Measurements from ENCODE around the gene PLA2G4C.

The PLA2G4C gene

GRCh38 chr19:48108997-48109782, 1.4 kb downstream of the PLA2G4C start:
- Histone ChIP-seq H3K4me2 (ENCODE audit: low read length) (no peak overlapping the region), H3K36me3 (ENCODE audit: control insufficient read depth, low read length) (no peaks in the 10 kb centered on the region), H3K27ac (ENCODE audit: low read depth, low read length) (no peak overlapping the region), H3K9me2 (replicated peaks; ENCODE audit: control insufficient read depth, low read length) (no peaks in the 10 kb centered on the region), H3K27me3 (ENCODE audit: control insufficient read depth, low read length) (no peaks in the 10 kb centered on the region), H3K4me1 (ENCODE audit: control insufficient read depth, low read length) (peaks cover 22% of the 10 kb centered on the region), H3K9me3 (ENCODE audit: control insufficient read depth, insufficient read depth, low read length) (no peaks in the 10 kb centered on the region), H3F3A (ENCODE audit: control insufficient read depth, insufficient read depth) (0 out of 2 replicates have a peak, but pooled peaks cover 2% of the 10 kb centered on the region), H4K20me1 (ENCODE audit: control insufficient read depth, insufficient read depth, low read depth, low read length) (no peaks in the 10 kb centered on the region), H3K4me3 (ENCODE audit: low read length) (no peak overlapping the region), H3K79me2 (ENCODE audit: control insufficient read depth, low read length) (no peaks in the 10 kb centered on the region)
- TF ChIP-seq EZH2phosphoT487 (IDR thresholded peaks at IDR 0.05; ENCODE audit: borderline replicate concordance, low read length) (no peak), CTCF (IDR thresholded peaks at IDR 0.05; ENCODE audit: low read depth, low read length, poor library complexity, severe bottlenecking) (no peak)

DNA sequence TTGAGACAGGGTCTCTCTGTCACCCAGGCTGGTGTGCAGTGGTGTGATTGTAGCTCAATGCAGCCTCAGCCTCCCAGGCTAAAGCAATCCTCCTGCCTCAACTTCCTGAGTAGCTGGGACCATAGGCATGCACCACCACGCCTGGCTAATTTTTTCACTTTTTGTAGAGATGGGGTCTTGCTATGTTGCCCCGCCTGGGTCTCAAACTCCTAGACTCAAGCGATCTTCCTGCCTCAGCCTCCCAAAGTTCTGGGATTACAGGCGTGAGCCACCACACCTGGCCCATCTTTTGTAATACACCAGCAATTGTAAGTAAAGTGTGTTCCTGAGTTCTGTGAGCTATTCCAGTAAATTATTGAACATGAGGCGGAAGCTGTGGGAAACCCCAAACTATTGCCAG, 6.7 kb downstream of the PLA2G4C start:
- Histone ChIP-seq H3K4me3 (ENCODE audit: low read length) (no peak overlapping the region), H3K36me3 (ENCODE audit: control insufficient read depth, low read length) (no peaks in the 10 kb centered on the region), H3K79me2 (ENCODE audit: control insufficient read depth, low read length) (no peaks in the 10 kb centered on the region), H3K27me3 (ENCODE audit: control insufficient read depth, low read length) (no peaks in the 10 kb centered on the region), H4K20me1 (ENCODE audit: control insufficient read depth, insufficient read depth, low read depth, low read length) (no peaks in the 10 kb centered on the region), H3K27ac (ENCODE audit: low read depth, low read length) (no peak overlapping the region), H3F3A (ENCODE audit: control insufficient read depth, insufficient read depth) (no peaks in the 10 kb centered on the region), H3K9me2 (replicated peaks; ENCODE audit: control insufficient read depth, low read length) (no peaks in the 10 kb centered on the region), H3K4me2 (ENCODE audit: low read length) (no peak overlapping the region), H3K4me1 (ENCODE audit: control insufficient read depth, low read length) (peaks cover 30% of the 10 kb centered on the region), H3K9me3 (ENCODE audit: control insufficient read depth, insufficient read depth, low read length) (no peaks in the 10 kb centered on the region)
- TF ChIP-seq EZH2phosphoT487 (IDR thresholded peaks at IDR 0.05; ENCODE audit: borderline replicate concordance, low read length) (no peak), CTCF (IDR thresholded peaks at IDR 0.05; ENCODE audit: low read depth, low read length, poor library complexity, severe bottlenecking) (no peak)

- TF ChIP-seq CTCF (IDR thresholded peaks at IDR 0.05; ENCODE audit: low read depth, low read length, poor library complexity, severe bottlenecking) (peak; percentile 97), EZH2phosphoT487 (IDR thresholded peaks at IDR 0.05; ENCODE audit: borderline replicate concordance, low read length) (no peak)
- H3F3A ChIP-seq (ENCODE audit: control insufficient read depth, insufficient read depth), result no peaks in the 10 kb centered on the region
- H3K79me2 ChIP-seq (ENCODE audit: control insufficient read depth, low read length), result no peaks in the 10 kb centered on the region
- H3K27ac ChIP-seq (ENCODE audit: low read depth, low read length), result no peak overlapping the region
- no peaks in the 10 kb centered on the region for H4K20me1 ChIP-seq (ENCODE audit: control insufficient read depth, insufficient read depth, low read depth, low read length)
- no peaks in the 10 kb centered on the region for H3K9me3 ChIP-seq (ENCODE audit: control insufficient read depth, insufficient read depth, low read length)
- no peaks in the 10 kb centered on the region for H3K36me3 ChIP-seq (ENCODE audit: control insufficient read depth, low read length)
- H3K4me2 ChIP-seq (ENCODE audit: low read length), result peak overlapping the region; percentile 55
- H3K9me2 ChIP-seq (replicated peaks; ENCODE audit: control insufficient read depth, low read length), result no peaks in the 10 kb centered on the region
- peaks cover 26% of the 10 kb centered on the region for H3K4me1 ChIP-seq (ENCODE audit: control insufficient read depth, low read length)
- H3K27me3 ChIP-seq (ENCODE audit: control insufficient read depth, low read length), result no peaks in the 10 kb centered on the region
- peak overlapping the region; percentile 42 for H3K4me3 ChIP-seq (ENCODE audit: low read length)
These were observed 7.5 kb downstream of the PLA2G4C start for GRCh38 chr19:48102870-48103751.
